NCI-H345 treated with DMSO at 0.1 percent for 48 hours (cell line): ENCODE measurements around the gene UGT1A9.

Experiments
- DNase-seq: peaks from one replicate; lab custom pipeline; 2025; ENCODE audit not compliant: unreplicated experiment; lab: John Stamatoyannopoulos, UW

The UGT1A9 gene

DNA sequence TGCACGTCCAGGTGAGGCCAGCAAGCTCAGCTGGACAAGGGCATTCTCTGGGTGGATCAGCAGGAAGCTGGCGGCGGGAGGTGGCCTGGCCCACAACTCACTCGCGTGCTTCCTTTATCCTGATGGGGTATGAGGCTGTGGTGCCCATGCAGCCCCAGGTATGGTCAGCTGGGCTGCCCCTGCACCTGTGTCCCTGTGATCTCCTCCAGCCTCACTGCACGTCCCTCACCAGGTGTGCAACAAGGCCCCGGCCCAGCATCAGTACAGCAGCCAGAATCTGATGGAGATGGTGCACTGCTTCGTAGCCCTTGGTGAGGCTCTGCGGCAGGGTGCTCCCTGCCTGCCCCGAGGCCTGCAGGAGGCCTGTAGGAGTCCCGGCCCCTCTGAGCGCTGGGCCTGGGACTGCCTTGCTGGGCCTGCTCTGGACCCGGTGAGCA is 124.1 kb downstream of the UGT1A9 start:
- DNase-seq = no peak

DNA sequence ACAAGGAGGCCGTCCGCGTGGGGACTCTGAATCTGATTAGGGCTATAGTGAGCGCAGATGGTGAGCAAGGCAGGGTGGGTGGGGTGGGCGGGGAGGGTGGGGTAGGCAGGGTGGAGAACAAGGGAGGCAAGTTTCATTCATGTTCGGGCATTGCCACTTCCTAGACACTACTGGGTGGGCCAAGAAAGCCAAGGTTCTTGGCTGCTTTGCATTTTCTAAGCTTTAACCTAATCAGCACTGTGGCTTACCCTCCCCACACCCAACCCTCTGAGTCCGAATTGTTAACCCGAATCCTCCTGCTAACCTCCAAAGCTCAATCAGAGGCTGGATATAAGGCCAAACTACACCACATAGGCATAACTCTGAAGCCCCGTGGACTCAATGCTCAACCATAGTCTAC is 124.6 kb downstream of the UGT1A9 start:
- DNase-seq = no peak

DNA sequence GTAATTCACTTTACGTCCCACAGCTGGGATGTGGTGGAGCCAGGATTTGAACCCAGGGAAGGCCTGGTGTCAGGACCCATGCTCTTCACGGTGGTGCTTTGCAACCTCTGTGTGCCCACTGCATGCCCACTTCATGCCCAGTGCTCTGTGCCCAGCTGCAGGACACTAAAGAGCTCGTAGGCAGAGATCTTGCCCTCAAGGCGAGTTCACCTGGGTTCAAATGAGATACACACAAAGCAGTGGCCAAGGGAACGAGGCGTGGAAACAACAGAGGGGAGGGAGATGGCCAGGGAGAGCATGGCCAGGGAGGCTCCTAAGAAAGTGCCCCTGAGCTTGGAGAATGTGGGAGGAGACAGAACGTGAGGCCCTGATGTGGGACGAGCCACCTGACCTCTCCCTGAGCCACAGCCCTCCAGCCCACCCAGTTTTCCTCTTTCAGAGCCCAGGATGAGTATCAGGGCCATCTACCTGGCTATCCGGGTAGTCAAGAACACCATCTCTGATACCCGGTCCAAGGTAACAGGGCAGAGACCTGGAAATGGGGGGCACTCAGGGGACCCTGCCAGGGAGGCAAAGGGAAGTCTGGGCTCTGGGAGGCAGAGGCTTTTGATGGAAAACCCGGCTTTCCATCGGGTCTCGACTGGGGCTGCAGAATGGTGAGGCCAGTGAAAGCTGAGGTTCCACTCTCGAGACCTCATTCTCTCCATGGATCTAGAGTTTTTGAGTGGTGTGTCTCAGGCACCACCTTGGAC is 126.8 kb downstream of the UGT1A9 start:
- DNase-seq = no peak

- DNase-seq = no peak
These were observed 127.5 kb downstream of the UGT1A9 start for GRCh38 chr2:233799087-233799665.

- no peak for DNase-seq
These were observed 128.0 kb downstream of the UGT1A9 start for GRCh38 chr2:233799716-233800115.

- no peak for DNase-seq
These were observed 128.5 kb downstream of the UGT1A9 start for GRCh38 chr2:233800208-233800607.

GRCh38 chr2:233801357-233802131 is 129.8 kb downstream of the UGT1A9 start:
- DNase-seq = no peak

DNA sequence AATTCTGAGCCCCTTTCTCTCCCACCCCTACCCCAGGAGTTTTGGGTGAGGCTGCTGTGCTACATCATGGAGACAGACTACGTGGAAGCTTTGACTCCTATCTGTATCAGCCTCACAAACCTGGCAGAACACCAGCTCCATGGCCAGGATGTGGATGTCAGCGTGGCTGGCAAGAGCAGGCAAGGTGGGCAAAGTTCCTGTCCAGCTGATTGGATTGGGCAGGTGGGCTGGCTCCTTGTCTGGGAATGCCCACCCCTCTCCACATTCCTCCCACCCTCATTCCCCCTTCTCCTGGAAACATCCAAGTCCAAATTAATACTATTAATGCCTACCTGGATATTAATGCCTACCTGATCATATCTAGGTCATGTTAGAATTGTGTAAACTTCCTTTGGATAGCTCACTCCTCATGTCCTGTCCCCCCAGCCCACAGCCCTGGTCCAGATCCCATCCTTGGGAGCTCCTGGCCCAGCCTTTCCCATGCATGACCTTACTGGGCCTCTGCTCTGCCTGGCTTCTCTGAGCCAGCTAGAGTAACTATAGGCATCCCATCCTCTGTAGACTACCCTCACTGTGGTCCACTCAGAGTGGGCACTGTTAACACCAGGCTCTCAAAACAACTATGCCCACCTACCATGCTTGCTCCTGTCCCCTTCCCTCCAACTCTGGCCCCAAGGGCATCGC is 130.6 kb downstream of the UGT1A9 start:
- no peak for DNase-seq

GRCh38 chr2:233803292-233803911 is 131.7 kb downstream of the UGT1A9 start:
- DNase-seq = no peak

DNA sequence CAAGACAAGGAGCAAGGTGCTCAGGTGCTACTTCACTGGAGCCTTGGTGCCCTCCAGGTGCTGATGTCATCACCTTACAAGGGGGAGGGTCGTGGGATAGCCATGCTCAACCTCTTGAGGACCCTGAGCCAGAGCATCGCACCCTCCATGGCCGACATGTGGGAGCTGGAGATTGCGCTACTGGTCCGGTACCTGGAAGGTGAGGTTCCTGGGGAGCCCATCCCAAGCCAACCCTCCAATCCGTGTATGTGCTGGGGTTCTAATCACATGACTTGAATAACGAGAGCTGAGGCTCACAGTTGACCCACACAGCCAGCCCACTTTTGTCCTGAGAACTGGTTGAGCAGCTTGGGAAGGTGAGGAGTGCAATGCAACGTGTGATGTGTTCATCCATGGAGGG is 132.3 kb downstream of the UGT1A9 start:
- DNase-seq = no peak

GRCh38 chr2:233807215-233807865 is 135.6 kb downstream of the UGT1A9 start:
- DNase-seq = no peak

DNA sequence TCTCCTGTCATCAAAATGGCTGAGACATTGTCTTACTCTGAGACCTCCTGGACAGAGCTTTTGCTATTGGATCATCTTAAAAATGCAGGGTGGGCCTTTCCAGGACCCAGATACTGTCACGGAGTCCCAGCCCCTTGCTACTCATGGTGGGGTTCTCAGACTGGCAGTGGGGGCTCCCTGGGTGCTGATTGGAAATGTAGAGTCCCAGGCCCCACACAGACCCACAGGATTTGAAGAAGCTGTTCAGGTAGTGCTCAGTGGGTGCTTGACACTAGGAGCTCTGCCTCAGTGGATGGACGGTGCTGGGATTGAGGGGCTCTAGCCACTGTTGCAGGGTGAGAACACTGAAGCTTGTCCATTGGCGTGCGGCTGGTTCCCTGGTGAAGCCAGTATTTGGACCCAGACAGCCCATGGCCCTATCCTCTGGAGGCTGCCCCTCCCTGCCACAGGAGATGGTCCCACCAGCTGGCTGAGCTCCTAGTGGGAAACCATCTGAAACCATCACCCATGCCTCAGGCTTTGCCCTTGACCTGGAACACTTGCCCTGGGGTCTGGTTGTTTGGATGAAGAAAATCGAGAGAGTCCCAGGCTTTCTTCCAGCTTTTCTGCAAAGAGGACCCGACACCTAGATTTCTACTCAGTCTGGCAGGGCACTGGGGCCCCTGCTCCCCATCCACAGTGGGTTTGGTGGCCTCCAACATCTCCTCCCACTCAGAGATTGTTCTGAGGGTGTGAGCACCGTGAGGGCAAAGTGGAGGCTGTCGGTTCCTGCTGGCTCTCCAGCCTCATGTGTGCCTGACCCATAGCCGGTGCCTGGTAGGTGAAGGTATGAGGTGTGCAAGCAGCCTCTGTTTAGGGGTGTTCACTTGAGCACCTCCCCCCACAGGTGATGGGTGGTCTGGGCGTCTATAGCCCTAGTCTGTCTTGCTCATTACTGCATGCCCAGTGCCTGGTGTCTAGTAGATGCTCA is 136.6 kb downstream of the UGT1A9 start:
- DNase-seq = no peak

GRCh38 chr2:233810385-233810784 is 138.7 kb downstream of the UGT1A9 start:
- DNase-seq = no peak

DNA sequence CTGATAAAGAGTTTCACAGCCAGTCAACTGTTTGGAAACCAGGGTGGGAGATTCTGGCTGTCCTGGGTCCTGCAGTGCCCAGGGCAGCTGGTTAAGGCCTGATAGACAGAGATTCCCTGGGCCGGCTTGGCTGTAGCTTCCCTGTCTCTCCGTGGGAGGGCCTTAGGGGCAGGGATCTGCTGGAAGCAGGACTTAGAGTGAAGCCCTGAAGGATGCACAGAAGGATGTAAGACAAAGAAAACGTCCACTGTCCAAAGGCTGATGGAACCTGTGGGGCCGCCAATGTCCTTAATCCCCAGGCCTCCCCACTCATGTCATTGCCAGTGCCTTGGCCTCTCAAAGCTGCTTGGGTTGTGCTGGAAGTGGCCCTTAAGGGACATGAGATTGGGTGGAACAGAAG is 139.4 kb downstream of the UGT1A9 start:
- no peak for DNase-seq

DNA sequence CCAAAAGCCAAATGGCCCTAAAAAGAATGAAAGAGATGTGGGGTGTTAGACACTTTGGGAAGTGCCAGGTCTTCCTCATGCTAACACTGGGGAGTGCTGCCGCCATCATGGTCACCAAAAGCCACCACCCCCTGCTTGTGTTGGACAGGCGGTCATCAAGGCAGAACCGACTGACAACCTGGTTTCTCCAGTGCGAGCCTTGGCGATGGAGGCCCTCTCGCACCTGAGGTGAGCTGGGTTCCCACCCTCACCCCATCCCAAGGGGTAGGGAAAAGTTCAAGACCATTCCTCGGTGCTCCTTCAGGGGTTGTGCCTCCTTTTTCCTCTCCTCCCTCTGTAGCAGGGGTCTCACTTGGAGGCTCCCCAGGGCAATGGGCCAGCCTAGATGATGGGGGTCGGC is 140.0 kb downstream of the UGT1A9 start:
- no peak for DNase-seq

DNA sequence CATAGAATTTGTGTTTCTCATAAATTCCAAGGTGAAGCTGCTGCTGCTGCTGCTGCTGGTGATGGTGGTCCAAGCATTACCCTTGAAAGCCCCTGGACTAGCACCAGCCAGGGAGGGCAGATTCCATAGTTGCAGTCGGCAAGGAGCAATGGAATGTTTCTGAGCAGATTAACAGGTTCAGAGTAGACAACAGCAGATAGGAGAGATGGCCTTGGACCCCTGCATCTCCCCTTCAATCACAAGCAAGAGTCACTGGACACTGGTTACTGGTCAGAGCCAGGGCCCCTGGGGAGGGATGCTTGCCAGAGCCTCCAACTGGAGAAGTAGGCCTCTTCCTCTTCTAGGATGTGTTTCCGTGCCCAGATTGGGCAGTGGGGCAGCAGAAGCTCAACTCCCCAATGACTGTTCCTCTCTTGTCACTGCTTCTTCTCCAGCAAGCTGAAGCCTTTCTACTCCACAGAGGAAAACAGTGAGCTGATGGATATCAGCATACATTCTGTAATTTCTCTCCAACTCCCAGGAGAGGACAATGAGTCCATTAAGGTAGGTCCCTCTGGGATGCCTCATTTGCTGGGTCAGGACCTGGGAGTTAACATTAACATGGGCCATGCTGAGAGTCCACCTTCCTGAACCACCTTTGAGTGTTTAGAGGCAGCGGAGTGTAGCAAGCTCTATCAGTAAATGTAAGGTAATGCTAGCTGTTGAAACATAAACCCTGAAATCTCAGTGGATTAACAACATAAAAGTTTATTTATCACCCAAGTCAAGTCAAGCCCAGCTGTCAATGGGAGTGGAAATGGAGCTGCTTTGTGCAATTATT is 141.7 kb downstream of the UGT1A9 start:
- no peak for DNase-seq

DNA sequence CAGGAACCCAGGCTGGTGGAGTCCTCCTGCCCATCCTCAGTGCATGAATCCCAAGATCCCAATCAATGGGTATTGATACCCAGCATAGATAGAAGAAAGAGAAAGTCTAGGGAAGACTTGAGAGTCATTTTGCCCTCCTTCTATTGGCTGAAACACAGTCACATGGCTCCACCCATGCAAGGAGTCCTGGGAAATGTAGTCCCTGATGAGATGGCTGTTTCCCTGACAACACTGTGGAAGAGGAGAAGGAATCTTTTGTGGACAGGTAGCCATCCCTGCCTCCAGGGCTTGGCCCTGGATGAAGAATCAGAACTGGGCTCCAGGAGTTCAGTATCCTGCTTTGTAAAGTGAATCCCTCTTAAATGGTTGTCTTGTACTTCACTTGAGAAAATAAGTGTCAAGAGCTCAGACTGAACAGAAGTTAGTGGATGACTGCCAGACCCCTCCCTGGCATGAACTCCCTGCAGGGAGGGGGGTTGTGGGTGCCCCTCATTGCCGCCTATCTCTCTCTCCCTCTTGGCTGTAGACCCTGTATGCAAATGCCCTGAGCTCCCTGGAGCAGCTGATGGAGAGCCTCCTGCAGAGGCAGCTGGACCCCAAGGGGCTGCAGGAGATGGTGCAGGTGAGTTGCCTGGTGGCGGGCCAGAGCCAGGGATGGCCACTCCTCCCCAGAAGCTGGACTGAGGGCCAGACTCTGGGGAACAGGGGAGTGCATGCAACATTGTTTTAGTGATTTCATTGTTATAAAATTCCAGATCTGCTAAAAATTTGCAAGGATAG is 142.5 kb downstream of the UGT1A9 start:
- DNase-seq = no peak

DNA sequence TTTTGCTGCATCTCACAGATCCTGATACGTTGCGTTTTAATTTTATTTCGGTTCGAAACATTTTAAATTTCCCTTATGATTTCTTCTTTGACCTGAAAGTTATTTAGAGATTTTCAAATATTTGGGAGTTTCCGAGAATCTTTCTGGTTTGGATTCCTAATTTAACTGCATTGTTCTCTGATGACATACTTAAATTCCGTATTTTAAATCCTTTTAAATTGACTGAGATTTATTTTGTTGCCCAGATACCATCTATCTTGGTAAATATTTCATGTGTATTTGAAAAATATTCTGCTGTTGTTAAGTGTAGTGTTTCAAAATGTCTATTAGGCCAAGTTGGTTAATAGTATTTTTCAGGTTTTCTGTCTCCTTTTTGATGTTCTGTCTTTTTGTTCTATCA is 144.2 kb downstream of the UGT1A9 start:
- no peak for DNase-seq
